GM10248 (cell line): ENCODE results near the gene FBLN2.
A peak's percentile ranks its signal among the peaks of the same experiment; 100 is the strongest.

Source experiments
- CTCF ChIA-PET: fragments of 300-600 bp; sonication (Branson Sonifier 250); formaldehyde crosslinking; extraction: SDS; loops from one replicate; lab custom pipeline; 2021; ENCODE audit warnings: antibody characterized with exemption; lab: Yijun Ruan, JAX
- POLR2A ChIA-PET: fragments of 350-650 bp; sonication (Branson Sonifier 250); formaldehyde crosslinking; extraction: SDS; loops from one replicate; lab custom pipeline; 2020; ENCODE audit warnings: antibody characterized with exemption; lab: Yijun Ruan, JAX
- DNase-seq: peaks from one replicate; pipeline ENCODE4 v3.0.0; 2012; ENCODE audit errors: extremely low spot score
- TF ChIP-seq, protein P1 (sequence below): IDR thresholded peaks from 2 replicates; pipeline ENCODE4 v1.5.1; 2012; ENCODE audit warnings: mild to moderate bottlenecking, low read depth; ENCODE audit errors: extremely low read depth, missing control alignments, control extremely low read depth

FBLN2 gene

DNA sequence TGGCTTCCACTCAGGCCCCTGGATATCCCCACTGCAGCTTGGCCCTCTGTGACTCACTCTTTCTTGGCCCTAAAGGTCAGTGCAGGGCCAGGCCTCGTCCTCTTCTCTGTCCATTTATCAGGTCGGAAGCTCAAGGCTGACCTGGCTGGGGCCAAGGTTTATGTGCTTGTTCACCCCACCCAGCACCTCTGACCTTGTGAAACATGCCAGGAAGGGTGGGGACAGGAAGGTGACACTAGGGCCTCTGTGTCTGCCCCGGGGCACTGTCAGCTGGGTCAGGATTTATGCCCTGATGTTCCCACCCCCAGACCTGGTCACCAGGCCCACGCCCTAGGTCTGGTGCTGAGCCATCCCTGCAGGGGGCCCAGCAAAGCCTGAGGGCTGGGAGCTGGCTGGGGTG, 103.8 kb downstream of the FBLN2 start:
- ChIA-PET CTCF (interaction anchor here (1.2 to 9.4 kb wide), 8 partner anchors 8 to 561 kb away, joined by 3 to 155 read pairs (median 5); no protein-coding TSS in a partner anchor), POLR2A (no interaction called here)
- TF ChIP-seq, protein P1, sequence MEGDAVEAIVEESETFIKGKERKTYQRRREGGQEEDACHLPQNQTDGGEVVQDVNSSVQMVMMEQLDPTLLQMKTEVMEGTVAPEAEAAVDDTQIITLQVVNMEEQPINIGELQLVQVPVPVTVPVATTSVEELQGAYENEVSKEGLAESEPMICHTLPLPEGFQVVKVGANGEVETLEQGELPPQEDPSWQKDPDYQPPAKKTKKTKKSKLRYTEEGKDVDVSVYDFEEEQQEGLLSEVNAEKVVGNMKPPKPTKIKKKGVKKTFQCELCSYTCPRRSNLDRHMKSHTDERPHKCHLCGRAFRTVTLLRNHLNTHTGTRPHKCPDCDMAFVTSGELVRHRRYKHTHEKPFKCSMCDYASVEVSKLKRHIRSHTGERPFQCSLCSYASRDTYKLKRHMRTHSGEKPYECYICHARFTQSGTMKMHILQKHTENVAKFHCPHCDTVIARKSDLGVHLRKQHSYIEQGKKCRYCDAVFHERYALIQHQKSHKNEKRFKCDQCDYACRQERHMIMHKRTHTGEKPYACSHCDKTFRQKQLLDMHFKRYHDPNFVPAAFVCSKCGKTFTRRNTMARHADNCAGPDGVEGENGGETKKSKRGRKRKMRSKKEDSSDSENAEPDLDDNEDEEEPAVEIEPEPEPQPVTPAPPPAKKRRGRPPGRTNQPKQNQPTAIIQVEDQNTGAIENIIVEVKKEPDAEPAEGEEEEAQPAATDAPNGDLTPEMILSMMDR = no peak
- no peak for DNase-seq

DNA sequence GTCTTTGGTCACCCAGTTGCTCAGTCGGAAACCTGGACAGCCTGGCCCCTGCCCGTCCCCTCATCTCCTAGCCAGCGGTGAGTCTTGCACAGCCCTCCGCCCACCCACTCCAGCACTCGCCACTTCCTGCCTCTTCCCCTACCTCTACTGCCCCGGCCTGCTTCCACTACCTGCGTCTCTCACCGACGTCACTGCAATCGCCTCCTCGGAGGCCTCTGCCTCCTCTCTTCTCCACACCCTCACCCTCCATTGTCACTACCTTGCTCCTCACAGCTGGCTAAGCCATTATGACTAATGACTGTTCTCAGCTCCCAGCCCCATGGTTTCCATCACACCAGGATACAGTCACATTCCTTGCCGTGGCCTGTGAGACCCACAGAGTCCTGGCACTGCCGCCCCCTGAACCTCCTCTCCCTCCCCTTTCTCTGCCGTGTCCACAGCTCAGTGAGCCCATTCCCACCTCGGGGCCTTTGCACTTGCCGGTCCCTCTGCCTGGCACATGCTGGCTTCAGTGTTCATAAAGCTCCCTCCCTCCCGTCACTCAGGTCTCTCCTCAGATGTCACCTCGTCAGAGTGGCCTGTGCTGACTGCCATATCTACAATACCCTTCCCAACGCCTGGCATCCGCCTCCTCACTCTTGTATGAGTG, 104.8 kb downstream of the FBLN2 start:
- TF ChIP-seq, protein P1 = no peak
- DNase-seq = no peak
- CTCF ChIA-PET = interaction anchor here (1.2 to 9.4 kb wide), 4 partner anchors 16 to 562 kb away, joined by 3 to 155 read pairs (median 24); no protein-coding TSS in a partner anchor
- POLR2A ChIA-PET = no interaction called here

DNA sequence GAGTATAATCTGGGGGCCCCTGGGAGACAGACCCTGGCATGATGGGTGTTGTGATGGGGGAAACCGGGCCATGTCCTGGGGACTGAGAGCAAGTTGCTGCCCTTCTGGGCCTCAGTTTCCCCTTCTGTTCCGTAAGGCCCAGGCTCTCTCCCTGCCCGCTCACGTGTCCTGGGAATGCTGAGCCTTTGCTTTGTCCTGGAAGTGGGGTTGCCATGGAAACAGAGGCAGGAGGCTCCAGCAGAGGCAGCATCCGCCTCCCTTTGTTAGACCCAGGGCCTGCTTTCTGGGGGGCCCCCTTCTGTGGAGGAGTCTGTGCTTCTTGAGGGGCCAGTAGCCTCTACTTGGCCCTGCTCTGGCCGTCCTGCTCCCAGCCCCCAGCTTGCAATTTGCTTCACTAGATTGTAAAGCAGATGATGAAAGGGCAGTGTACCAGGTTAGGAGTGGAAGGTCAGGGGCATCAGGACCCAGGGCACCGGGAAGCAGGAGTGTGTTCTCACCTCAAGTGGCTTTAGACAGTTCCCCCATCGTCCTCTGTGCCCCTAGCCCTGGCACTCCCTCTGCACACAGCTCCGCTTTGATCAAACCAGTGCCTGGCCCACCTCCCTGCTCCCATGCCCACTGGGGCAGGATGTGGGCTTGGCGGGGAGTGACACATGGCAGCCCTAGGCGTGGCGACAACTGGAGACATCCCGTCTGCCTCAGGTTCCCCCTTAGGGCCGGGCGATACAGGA, 105.6 kb downstream of the FBLN2 start:
- ChIA-PET CTCF (interaction anchor here (5.5 kb wide), 1 partner anchor 228 kb away, joined by 41 read pairs; the partner anchor contains the start of gene WNT7A), POLR2A (no interaction called here)
- TF ChIP-seq, protein P1 = no peak
- DNase-seq = no peak

DNA sequence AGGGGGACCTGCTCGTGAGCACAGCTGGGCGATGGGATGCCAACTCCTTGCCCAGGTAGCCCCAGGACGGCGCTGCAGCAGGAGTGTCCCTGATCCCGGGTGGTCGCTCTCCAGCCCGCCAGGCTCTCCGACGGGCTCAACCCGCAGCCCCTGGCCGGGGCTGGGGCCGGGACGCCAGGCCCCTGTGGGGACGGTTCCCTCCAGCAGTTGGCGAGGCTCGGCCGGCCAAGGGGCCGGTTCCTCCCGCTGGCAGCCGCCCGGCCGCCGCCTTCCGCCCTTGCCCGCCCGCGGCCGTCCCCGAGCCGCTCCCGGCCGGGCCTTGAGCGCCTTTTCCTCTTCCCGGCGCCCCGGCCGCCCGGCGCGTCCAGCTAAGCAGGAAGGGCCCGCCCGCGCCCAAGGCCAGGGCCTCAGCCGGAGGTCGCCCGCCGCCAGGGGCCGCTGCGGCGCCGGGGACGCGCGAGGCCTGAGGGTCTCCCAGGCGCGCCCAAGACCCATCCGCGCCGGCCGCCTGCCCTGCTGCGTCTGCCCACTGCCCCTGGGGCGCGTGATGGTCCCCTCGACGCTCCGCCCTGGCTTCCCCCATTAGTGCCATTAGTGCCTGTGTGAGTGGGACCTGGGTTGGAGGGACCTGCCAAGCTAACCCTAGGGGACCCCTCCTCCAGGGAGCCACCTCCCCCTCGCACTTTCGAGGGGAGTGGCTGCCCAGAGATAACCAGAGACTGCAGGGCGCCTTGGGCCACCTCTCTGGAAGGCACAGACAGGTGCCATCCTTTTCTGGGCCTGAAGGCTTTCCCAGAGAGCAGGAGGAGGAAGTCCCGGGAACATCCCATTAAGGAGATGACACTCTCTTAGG, 106.4 kb downstream of the FBLN2 start:
- peak; percentile 57 for DNase-seq
- CTCF ChIA-PET = interaction anchor here (1.7 to 5.5 kb wide), 3 partner anchors 8 to 227 kb away, joined by 5 to 41 read pairs (median 41); partner anchors contain the start of gene WNT7A
- POLR2A ChIA-PET = no interaction called here

DNA sequence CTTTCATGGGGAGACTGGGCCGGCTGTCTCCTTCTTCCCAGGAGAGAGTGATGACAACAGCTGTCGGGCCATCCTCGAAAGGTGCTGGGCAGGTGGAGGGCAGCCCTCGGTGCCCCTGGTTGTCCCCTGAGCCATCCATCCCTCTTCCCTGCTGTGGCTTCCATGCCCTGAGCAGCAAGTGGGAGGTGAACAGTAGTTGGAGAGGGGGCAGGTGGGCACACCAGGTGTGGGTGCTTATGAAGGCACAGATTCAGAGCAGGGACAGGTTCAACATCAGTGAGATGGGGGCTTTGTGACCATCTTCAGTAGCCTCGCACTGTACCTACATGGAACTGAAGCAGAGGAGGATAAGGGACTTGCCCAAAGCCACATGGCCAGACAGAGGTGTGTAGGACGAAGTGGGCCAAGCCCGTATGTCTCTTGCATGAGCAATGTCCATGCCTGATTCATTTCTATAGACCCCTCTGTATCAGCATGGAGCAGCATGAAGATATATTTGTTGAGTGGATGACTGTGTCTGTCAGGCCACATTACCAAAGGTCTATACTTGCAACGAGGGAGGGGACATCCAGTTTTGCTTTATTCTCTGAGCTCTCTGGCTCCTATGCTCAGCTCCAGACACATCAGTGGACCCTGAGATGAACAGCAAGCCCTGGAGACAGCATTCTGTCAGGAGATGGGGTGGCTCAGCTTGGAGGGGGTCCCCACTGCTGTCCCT, 107.8 kb downstream of the FBLN2 start:
- TF ChIP-seq, protein P1 = no peak
- ChIA-PET POLR2A (no interaction called here), CTCF (interaction anchor here (0.7 to 5.5 kb wide), 18 partner anchors 9 to 463 kb away, joined by 3 to 41 read pairs (median 5); partner anchors contain the start of gene WNT7A)
- no peak for DNase-seq

More for the DNA sequence above, 106.4 kb downstream of the FBLN2 start:
- TF ChIP-seq, protein P1 = peak; percentile 41
